Measurements from ENCODE around the gene DNAH3. TPM values are rescaled to one million over a fixed set of nuclear protein-coding genes. Genes with fewer than 3 reads are reported as not detected.

Gene DNAH3
- total and polyA plus RNA-seq, 2 experiments from 2014 or later: not detected

DNA sequence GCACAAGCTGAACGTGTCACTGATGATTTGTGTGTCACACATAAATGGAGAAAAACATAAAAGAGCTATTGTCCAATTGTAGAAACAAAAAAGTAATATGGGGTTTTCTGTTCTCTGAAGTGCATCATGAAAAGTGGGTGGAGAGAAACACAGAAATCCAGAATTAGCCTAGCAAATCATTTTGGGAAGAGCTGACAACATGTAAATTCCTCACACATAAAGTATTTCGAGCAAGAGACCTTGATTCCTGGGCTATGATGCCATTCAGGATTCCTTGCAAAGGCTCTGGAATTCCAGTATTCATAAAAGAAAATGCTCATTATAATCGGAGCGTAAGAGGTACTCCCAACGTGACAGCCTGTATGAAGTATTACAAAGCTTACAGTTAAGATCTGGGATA lies 251.6 kb downstream of the DNAH3 start:
- H3K9ac ChIP-seq: peak overlapping the region; percentile 98
- no peaks in the 10 kb centered on the region for H3K9me3 ChIP-seq (ENCODE audit: low read depth)
- H3K4me1 ChIP-seq (ENCODE audit: insufficient read depth): peaks cover 43% of the 10 kb centered on the region
- H4K20me1 ChIP-seq (ENCODE audit: insufficient read depth): peaks cover 15% of the 10 kb centered on the region
- H3K27ac ChIP-seq: peak overlapping the region; percentile 97
- no peaks in the 10 kb centered on the region for H3K27me3 ChIP-seq (replicated peaks; ENCODE audit: insufficient read depth)
- WGBS, 2 experiments (ENCODE audit: low coverage in 1 of 2, low lambda C conversion rate in 2 of 2, missing lambda C conversion rate in 2 of 2): 1 to 3% methylated on average over 5 of the region's 5 CpGs
- peaks cover 58% of the 10 kb centered on the region for H3F3A ChIP-seq (ENCODE audit: insufficient read depth)
- H3K4me2 ChIP-seq (ENCODE audit: unreplicated experiment): peak overlapping the region; percentile 100
- peaks cover 20% of the 10 kb centered on the region for H3K36me3 ChIP-seq (ENCODE audit: low read depth)
- H2AFZ ChIP-seq: no peak overlapping the region
- in situ Hi-C loops (cut with MboI): no loop called here
- peak overlapping the region; percentile 88 for H3K4me3 ChIP-seq
- peak; percentile 84 for DNase-seq
- H3K9me2 ChIP-seq (ENCODE audit: insufficient read depth): no peaks in the 10 kb centered on the region
- TF ChIP-seq EZH2phosphoT487 (IDR thresholded peaks at IDR 0.05; ENCODE audit: insufficient read depth, low read depth) (no peak), EZH2 (IDR thresholded peaks at IDR 0.05; ENCODE audit: insufficient read depth, poor library complexity, severe bottlenecking) (no peak)
- peaks cover 95% of the 10 kb centered on the region for H3K79me2 ChIP-seq (ENCODE audit: insufficient read depth)

DNA sequence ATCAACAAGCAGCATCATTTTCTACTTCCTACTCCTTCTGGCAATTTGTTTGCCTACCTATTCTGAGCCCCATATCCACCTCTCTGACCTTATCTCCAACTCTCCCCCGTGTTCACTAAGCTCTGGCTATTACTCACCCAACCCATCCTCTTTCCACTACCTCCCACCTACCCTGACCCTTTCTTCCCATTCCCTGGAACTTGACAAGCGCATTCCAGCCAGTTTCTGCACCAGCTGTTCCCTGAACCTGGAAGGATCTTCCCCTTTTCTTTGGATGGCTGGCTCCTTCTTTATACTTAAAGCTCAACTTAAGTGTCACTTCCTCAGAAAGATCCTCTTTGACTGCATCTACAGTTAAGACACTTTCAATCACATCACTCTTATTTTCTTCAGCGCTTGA lies 252.7 kb downstream of the DNAH3 start:
- no peak for TF ChIP-seq EZH2phosphoT487 (IDR thresholded peaks at IDR 0.05; ENCODE audit: insufficient read depth, low read depth)
- TF ChIP-seq EZH2 (IDR thresholded peaks at IDR 0.05; ENCODE audit: insufficient read depth, poor library complexity, severe bottlenecking): no peak
- Histone ChIP-seq H3K4me2 (ENCODE audit: unreplicated experiment) (peak overlapping the region; percentile 100), H4K20me1 (ENCODE audit: insufficient read depth) (peaks cover 15% of the 10 kb centered on the region), H2AFZ (no peak overlapping the region), H3K27me3 (replicated peaks; ENCODE audit: insufficient read depth) (no peaks in the 10 kb centered on the region), H3K9me2 (ENCODE audit: insufficient read depth) (no peaks in the 10 kb centered on the region), H3K4me3 (peak overlapping the region; percentile 88), H3K9me3 (ENCODE audit: low read depth) (no peaks in the 10 kb centered on the region), H3K36me3 (ENCODE audit: low read depth) (peaks cover 25% of the 10 kb centered on the region), H3F3A (ENCODE audit: insufficient read depth) (peaks cover 48% of the 10 kb centered on the region), H3K9ac (peak overlapping the region; percentile 98), H3K79me2 (ENCODE audit: insufficient read depth) (peaks cover 95% of the 10 kb centered on the region), H3K27ac (peak overlapping the region; percentile 97; the same call in 1 of the 2 replicates), H3K4me1 (ENCODE audit: insufficient read depth) (peaks cover 33% of the 10 kb centered on the region)
- 78 to 89% methylated on average over 3 of the region's 3 CpGs for WGBS, 2 experiments (ENCODE audit: low coverage in 1 of 2, low lambda C conversion rate in 2 of 2, missing lambda C conversion rate in 2 of 2)
- in situ Hi-C loops (cut with MboI): no loop called here
- DNase-seq: no peak

- peaks cover 95% of the 10 kb centered on the region for H3K79me2 ChIP-seq (ENCODE audit: insufficient read depth)
- H2AFZ ChIP-seq: no peak overlapping the region
- peak overlapping the region; percentile 97 for H3K27ac ChIP-seq
- H3K27me3 ChIP-seq (replicated peaks; ENCODE audit: insufficient read depth): no peaks in the 10 kb centered on the region
- peak overlapping the region; percentile 88 for H3K4me3 ChIP-seq
- peaks cover 44% of the 10 kb centered on the region for H3F3A ChIP-seq (ENCODE audit: insufficient read depth)
- peaks cover 33% of the 10 kb centered on the region for H3K4me1 ChIP-seq (ENCODE audit: insufficient read depth)
- no peak for TF ChIP-seq EZH2phosphoT487 (IDR thresholded peaks at IDR 0.05; ENCODE audit: insufficient read depth, low read depth)
- no peak for TF ChIP-seq EZH2 (IDR thresholded peaks at IDR 0.05; ENCODE audit: insufficient read depth, poor library complexity, severe bottlenecking)
- no peaks in the 10 kb centered on the region for H3K9me3 ChIP-seq (ENCODE audit: low read depth)
- peaks cover 15% of the 10 kb centered on the region for H4K20me1 ChIP-seq (ENCODE audit: insufficient read depth)
- DNase-seq: peak; percentile 80
- whole genome bisulfite sequencing, 2 experiments (ENCODE audit: low coverage in 1 of 2, low lambda C conversion rate in 2 of 2, missing lambda C conversion rate in 2 of 2): 82 to 84% methylated on average over 4 of the region's 4 CpGs
- H3K9ac ChIP-seq: no peak overlapping the region
- no peaks in the 10 kb centered on the region for H3K9me2 ChIP-seq (ENCODE audit: insufficient read depth)
- in situ Hi-C loops (cut with MboI): no loop called here
- H3K4me2 ChIP-seq (ENCODE audit: unreplicated experiment): peak overlapping the region; percentile 100
- peaks cover 26% of the 10 kb centered on the region for H3K36me3 ChIP-seq (ENCODE audit: low read depth)
Measured at GRCh38 chr16:20897253-20897897, 253.3 kb downstream of the DNAH3 start.

- WGBS, 2 experiments (ENCODE audit: low coverage in 1 of 2, low lambda C conversion rate in 2 of 2, missing lambda C conversion rate in 2 of 2): 89 to 93% methylated on average over 2 of the region's 2 CpGs
- H3K4me2 ChIP-seq (ENCODE audit: unreplicated experiment): no peak overlapping the region
- TF ChIP-seq EZH2 (IDR thresholded peaks at IDR 0.05; ENCODE audit: insufficient read depth, poor library complexity, severe bottlenecking) (no peak), EZH2phosphoT487 (IDR thresholded peaks at IDR 0.05; ENCODE audit: insufficient read depth, low read depth) (no peak)
- in situ Hi-C loops (cut with MboI): no loop called here
- H3K27ac ChIP-seq: no peak overlapping the region
- peaks cover 31% of the 10 kb centered on the region for H3K36me3 ChIP-seq (ENCODE audit: low read depth)
- H3K9ac ChIP-seq: no peak overlapping the region
- H3K9me3 ChIP-seq (ENCODE audit: low read depth): no peaks in the 10 kb centered on the region
- H3K79me2 ChIP-seq (ENCODE audit: insufficient read depth): peaks cover 100% of the 10 kb centered on the region
- peaks cover 24% of the 10 kb centered on the region for H3K4me1 ChIP-seq (ENCODE audit: insufficient read depth)
- H3K4me3 ChIP-seq: no peak overlapping the region
- no peak overlapping the region for H2AFZ ChIP-seq
- H3K9me2 ChIP-seq (ENCODE audit: insufficient read depth): no peaks in the 10 kb centered on the region
- H3F3A ChIP-seq (ENCODE audit: insufficient read depth): peaks cover 29% of the 10 kb centered on the region
- no peaks in the 10 kb centered on the region for H3K27me3 ChIP-seq (replicated peaks; ENCODE audit: insufficient read depth)
- no peak for DNase-seq
- H4K20me1 ChIP-seq (ENCODE audit: insufficient read depth): peaks cover 23% of the 10 kb centered on the region
Measured at GRCh38 chr16:20894388-20894787, 256.3 kb downstream of the DNAH3 start.

All from GM23248 (cell line).